GM11168 (cell line): ENCODE measurements around the gene S100A2.

Experiments
- in situ Hi-C: fragments of 300-500 bp; cut with MboI; formaldehyde crosslinking; loops from one replicate; pipeline ENCODE4 v1.12.0; 2022; ENCODE audit warnings: low sequenced_read_pairs; ENCODE audit not compliant: unreplicated experiment

S100A2 gene

GRCh38 chr1:153566414-153567371 lies 1.0 kb upstream of the S100A2 start:
- in situ Hi-C loops = no loop called here

- in situ Hi-C loops = loop anchor here (5.0 kb wide), 1 partner anchor 57 kb away; no protein-coding TSS in a partner anchor
Observed at GRCh38 chr1:153563991-153564390, 1.7 kb downstream of the S100A2 start.

GRCh38 chr1:153563483-153563901 lies 2.2 kb downstream of the S100A2 start:
- in situ Hi-C loops = loop anchor here (5.0 kb wide), 1 partner anchor 56 kb away; no protein-coding TSS in a partner anchor

GRCh38 chr1:153562021-153562420 lies 3.6 kb downstream of the S100A2 start:
- in situ Hi-C loops = loop anchor here (5.0 kb wide), 1 partner anchor 55 kb away; no protein-coding TSS in a partner anchor

GRCh38 chr1:153561466-153561985 lies 4.1 kb downstream of the S100A2 start:
- in situ Hi-C loops = loop anchor here (5.0 kb wide), 1 partner anchor 54 kb away; no protein-coding TSS in a partner anchor

- in situ Hi-C loops = loop anchor here (5.0 kb wide), 1 partner anchor 54 kb away; no protein-coding TSS in a partner anchor
Observed at GRCh38 chr1:153560771-153561465, 4.7 kb downstream of the S100A2 start.

- in situ Hi-C loops = loop anchor here (5.0 kb wide), 1 partner anchor 53 kb away; no protein-coding TSS in a partner anchor
Observed at GRCh38 chr1:153560241-153560640, 5.4 kb downstream of the S100A2 start.

GRCh38 chr1:153557877-153558276 lies 7.8 kb downstream of the S100A2 start:
- in situ Hi-C loops = no loop called here

GRCh38 chr1:153556348-153556747 lies 9.3 kb downstream of the S100A2 start:
- in situ Hi-C loops = no loop called here

- in situ Hi-C loops = no loop called here
Observed at GRCh38 chr1:153553830-153554541, 11.7 kb downstream of the S100A2 start.

- in situ Hi-C loops = no loop called here
Observed at GRCh38 chr1:153553096-153553495, 12.5 kb downstream of the S100A2 start.

- in situ Hi-C loops = no loop called here
Observed at GRCh38 chr1:153552335-153552734, 13.3 kb downstream of the S100A2 start.

GRCh38 chr1:153550827-153551500 lies 14.7 kb downstream of the S100A2 start:
- in situ Hi-C loops = no loop called here

- in situ Hi-C loops = no loop called here
Observed at GRCh38 chr1:153550398-153550758, 15.3 kb downstream of the S100A2 start.

GRCh38 chr1:153549741-153550397 lies 15.8 kb downstream of the S100A2 start:
- in situ Hi-C loops = no loop called here

GRCh38 chr1:153548722-153549688 lies 16.6 kb downstream of the S100A2 start, which contains the start of gene S100A3:
Gene S100A3, minus strand, starts transcription at chr1:153549258. Its CDS starts 773 bp downstream, at chr1:153548485.
- in situ Hi-C loops = no loop called here
